CD8-positive, alpha-beta memory T cell (primary cell): Measurements from ENCODE around the gene CST8. TPM values are rescaled to one million over a fixed set of nuclear protein-coding genes. Genes with fewer than 3 reads are reported as not detected.
"Not testable (repeated sequence)": the region's sequence is repeated elsewhere in the genome, so short reads cannot be mapped to it uniquely, and the experiment has no call there.

Experiments used
- CTCF ChIA-PET: fragments of 350-600 bp; sonication (Branson Sonifier 250); formaldehyde crosslinking; loops from one replicate; lab custom pipeline; 2021; ENCODE audit warnings: antibody characterized with exemption; lab: Charles Lee
- POLR2A ChIA-PET: fragments of 350-600 bp; sonication (Branson Sonifier 250); formaldehyde crosslinking; loops from one replicate; lab custom pipeline; 2021; ENCODE audit warnings: antibody characterized with exemption; lab: Charles Lee
- DNase-seq, 5 donors: peaks; one replicate each; pipeline versions ENCODE4 v3.0.0 to v3.0.0-alpha.2; 2020 to 2022; ENCODE audit warnings: mixed read lengths in 1 of 5
- H3K27ac ChIP-seq: one replicate; pipeline ENCODE4 v1.7.0; 2013; ENCODE audit warnings: low read depth, mild to moderate bottlenecking, low read length, moderate library complexity
- H3K27me3 ChIP-seq: 2 replicates; pipeline ENCODE4 v1.7.0; 2013; ENCODE audit warnings: low read length, mild to moderate bottlenecking; ENCODE audit not compliant: insufficient read depth, poor library complexity, severe bottlenecking
- H3K36me3 ChIP-seq: 2 replicates; pipeline ENCODE4 v1.7.0; 2013; ENCODE audit warnings: mild to moderate bottlenecking, low read length, moderate library complexity; ENCODE audit not compliant: insufficient read depth
- H3K4me1 ChIP-seq: 2 replicates; pipeline ENCODE4 v1.7.0; 2013; ENCODE audit warnings: mild to moderate bottlenecking, low read length, moderate library complexity; ENCODE audit not compliant: insufficient read depth
- H3K4me3 ChIP-seq: 2 replicates; pipeline ENCODE4 v1.7.0; 2013; ENCODE audit warnings: mild to moderate bottlenecking, low read length
- H3K9me3 ChIP-seq: 2 replicates; pipeline ENCODE4 v1.7.0; 2013; ENCODE audit warnings: mild to moderate bottlenecking, low read length
- H3K27ac Mint-ChIP-seq, 8 donors: one replicate each; pipeline ENCODE4 v1.8.0; 2020 to 2021; ENCODE audit warnings: mixed read lengths in 8 of 8, mild to moderate bottlenecking in 6 of 8, inconsistent platforms in 3 of 8, moderate library complexity in 3 of 8
- H3K27me3 Mint-ChIP-seq, 2 donors: one replicate each; pipeline ENCODE4 v1.8.0; 2020 to 2021; ENCODE audit warnings: mixed read lengths in 2 of 2, mild to moderate bottlenecking in 1 of 2, moderate library complexity in 1 of 2
- H3K36me3 Mint-ChIP-seq, 3 donors: one replicate each; pipeline ENCODE4 v1.8.0; 2020 to 2021; ENCODE audit warnings: mixed read lengths in 3 of 3, inconsistent platforms in 1 of 3, mild to moderate bottlenecking in 1 of 3
- H3K4me1 Mint-ChIP-seq, 3 donors: one replicate each; pipeline ENCODE4 v1.8.0; 2020 to 2021; ENCODE audit warnings: mixed read lengths in 3 of 3, inconsistent platforms in 1 of 3, mild to moderate bottlenecking in 1 of 3
- H3K4me3 Mint-ChIP-seq, 7 donors: one replicate each; pipeline ENCODE4 v1.8.0; 2020 to 2021; ENCODE audit warnings: mixed read lengths in 7 of 7, mild to moderate bottlenecking in 6 of 7, moderate library complexity in 4 of 7, inconsistent platforms in 2 of 7
- H3K9me3 Mint-ChIP-seq, 5 donors: one replicate each; pipeline ENCODE4 v1.8.0; 2020 to 2022; ENCODE audit warnings: mixed read lengths in 5 of 5, mild to moderate bottlenecking in 3 of 5, moderate library complexity in 2 of 5, inconsistent platforms in 1 of 5
- polyA plus RNA-seq: library from polyadenylated mRNA; unstranded; fragments of 300-500 nt; fragmentation: Illumina TruSeq; gene quantifications from one replicate; pipeline ENCODE4 v1.2.3, GENCODE V29; 2021
- total RNA-seq, 2 experiments: library from RNA; stranded (reverse); gene quantifications; one replicate each; pipeline ENCODE4 v1.2.3, GENCODE V29; 2021

The CST8 gene
- total and polyA plus RNA-seq, 3 experiments from 2014 or later: not detected

DNA sequence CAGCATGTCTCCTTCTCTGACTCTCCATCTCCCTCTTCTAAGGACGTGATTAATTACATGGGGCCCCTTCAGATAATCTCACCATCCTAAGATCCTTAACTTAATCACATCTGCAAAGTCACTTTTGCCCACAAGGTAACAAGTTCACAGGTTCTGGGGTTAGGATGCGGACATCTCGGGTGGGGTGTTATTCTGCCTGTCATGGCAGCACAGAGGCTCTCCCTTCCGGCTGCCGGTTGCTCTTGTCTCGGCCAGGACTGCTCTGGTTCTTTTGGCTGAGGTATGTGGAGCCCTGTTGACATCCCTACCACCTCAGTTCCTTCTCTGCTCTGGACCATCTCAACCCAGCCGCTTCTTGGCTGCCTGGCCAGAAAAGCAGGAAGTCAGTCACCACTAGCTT lies 34.0 kb upstream of the CST8 start:
- H3K4me1 ChIP-seq: peaks cover 19% of the 10 kb centered on the region
- POLR2A ChIA-PET: no interaction called here
- no peaks in the 10 kb centered on the region for H3K27me3 ChIP-seq
- H3K27me3 Mint-ChIP-seq: peaks cover 0 to 7% of the 10 kb centered on the region in 2 donors
- peak overlapping the region; percentile 85 for H3K27ac ChIP-seq
- DNase-seq: peak in 1 of 5 donors; percentile 7
- no peaks in the 10 kb centered on the region for H3K9me3 Mint-ChIP-seq
- no peak overlapping the region for H3K4me3 ChIP-seq
- H3K27ac Mint-ChIP-seq: peak overlapping the region; percentile 67 to 97 (median 87)
- CTCF ChIA-PET: no interaction called here
- no peaks in the 10 kb centered on the region for H3K9me3 ChIP-seq
- peaks cover 21 to 28% (median 25%) of the 10 kb centered on the region in 3 donors for H3K4me1 Mint-ChIP-seq
- peak overlapping the region in 6 of 7 donors; percentile 61 to 87 (median 64) for H3K4me3 Mint-ChIP-seq
- H3K36me3 Mint-ChIP-seq: peaks cover 0 to 3% (median 0%) of the 10 kb centered on the region in 3 donors
- H3K36me3 ChIP-seq: no peaks in the 10 kb centered on the region

DNA sequence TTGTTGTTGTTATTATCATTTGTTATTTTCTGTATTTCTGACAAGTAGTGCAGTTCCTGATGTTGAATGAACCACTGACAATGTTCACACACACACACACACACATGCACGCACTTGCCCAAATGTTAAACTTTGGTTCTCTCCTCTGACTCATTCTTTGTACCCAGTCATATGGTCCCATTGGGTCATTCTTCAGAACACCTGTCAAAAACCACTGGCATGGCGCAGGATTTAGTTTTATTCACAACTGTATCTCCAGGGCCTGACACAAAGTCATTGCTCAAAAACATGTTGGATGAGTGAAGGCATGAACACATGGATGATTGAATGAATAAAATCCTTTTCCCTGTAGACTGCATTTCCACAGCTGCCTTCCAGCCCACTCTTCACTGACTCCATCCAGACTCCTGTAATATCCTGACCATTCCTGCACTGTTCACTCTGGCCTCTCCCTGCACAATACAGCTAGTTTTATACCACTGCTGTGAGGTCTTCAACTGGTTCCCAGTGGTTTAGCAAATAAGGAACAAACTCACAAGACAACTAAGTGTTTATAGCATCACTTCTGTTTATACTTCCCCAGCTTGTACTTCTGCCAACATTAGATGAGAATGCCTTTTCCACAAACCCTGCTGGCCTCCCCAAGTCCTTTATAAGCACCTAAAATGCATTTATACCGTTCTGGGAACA lies 31.3 kb upstream of the CST8 start:
- no peak overlapping the region for H3K4me3 Mint-ChIP-seq

GRCh38 chr20:23461180-23461579 lies 29.7 kb upstream of the CST8 start:
- Histone ChIP-seq H3K4me3 (no peak overlapping the region), H3K9me3 (no peaks in the 10 kb centered on the region), H3K27ac (no peak overlapping the region), H3K36me3 (no peaks in the 10 kb centered on the region), H3K4me1 (peaks cover 10% of the 10 kb centered on the region), H3K27me3 (no peaks in the 10 kb centered on the region)
- ChIA-PET CTCF (no interaction called here), POLR2A (no interaction called here)
- Mint-ChIP-seq H3K36me3 (peaks cover 0 to 18% (median 1%) of the 10 kb centered on the region in 3 donors), H3K27me3 (peaks cover 13 to 20% of the 10 kb centered on the region in 2 donors), H3K9me3 (peaks cover 0 to 12% (median 8%) of the 10 kb centered on the region in 5 donors), H3K27ac (no peak overlapping the region), H3K4me3 (no peak overlapping the region), H3K4me1 (peaks cover 11 to 17% (median 15%) of the 10 kb centered on the region in 3 donors)
- no peak for DNase-seq

More for the DNA sequence above, 31.3 kb upstream of the CST8 start:
- DNase-seq: no peak
- Histone ChIP-seq H3K4me1 (peaks cover 19% of the 10 kb centered on the region), H3K27ac (no peak overlapping the region), H3K36me3 (no peaks in the 10 kb centered on the region), H3K4me3 (no peak overlapping the region), H3K27me3 (no peaks in the 10 kb centered on the region), H3K9me3 (no peaks in the 10 kb centered on the region)
- Mint-ChIP-seq H3K27me3 (peaks cover 7 to 9% of the 10 kb centered on the region in 2 donors), H3K9me3 (peaks cover 0 to 3% (median 2%) of the 10 kb centered on the region in 5 donors), H3K27ac (no peak overlapping the region), H3K36me3 (peaks cover 0 to 13% (median 1%) of the 10 kb centered on the region in 3 donors), H3K4me1 (peaks cover 21 to 28% (median 25%) of the 10 kb centered on the region in 3 donors)
- ChIA-PET POLR2A (no interaction called here), CTCF (interaction anchor here (2.0 kb wide), 1 partner anchor 18 kb away, joined by 8 read pairs; no protein-coding TSS in a partner anchor)

DNA sequence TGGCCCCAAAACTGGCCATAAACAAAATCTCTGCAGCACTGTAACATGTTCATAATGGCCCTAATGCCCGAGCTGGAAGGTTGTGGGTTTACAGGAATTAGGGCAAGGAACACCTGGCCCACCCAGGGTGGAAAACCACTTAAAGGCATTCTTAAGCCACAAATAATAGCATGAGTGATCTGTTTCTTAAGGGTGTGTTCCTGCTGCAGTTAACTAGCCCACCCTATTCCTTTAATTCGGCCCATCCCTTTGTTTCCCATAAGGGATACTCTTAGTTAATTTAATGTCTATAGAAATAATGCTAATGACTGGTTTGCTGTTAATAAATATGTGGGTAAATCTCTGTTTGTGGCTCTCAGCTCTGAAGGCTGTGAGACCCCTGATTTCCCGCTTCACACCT lies 24.0 kb upstream of the CST8 start:
- peaks cover 0 to 23% (median 3%) of the 10 kb centered on the region in 3 donors for H3K36me3 Mint-ChIP-seq
- H3K9me3 ChIP-seq, H3K4me1 Mint-ChIP-seq, DNase-seq, H3K27ac Mint-ChIP-seq, H3K27ac ChIP-seq, POLR2A ChIA-PET, H3K4me1 ChIP-seq, H3K4me3 ChIP-seq, H3K36me3 ChIP-seq, CTCF ChIA-PET, H3K4me3 Mint-ChIP-seq, H3K27me3 ChIP-seq: not testable (repeated sequence)
- H3K9me3 Mint-ChIP-seq: peaks cover 14 to 28% (median 27%) of the 10 kb centered on the region in 5 donors
- H3K27me3 Mint-ChIP-seq: peaks cover 9 to 47% of the 10 kb centered on the region in 2 donors

GRCh38 chr20:23472306-23472705 lies 18.6 kb upstream of the CST8 start:
- H3K4me1 Mint-ChIP-seq, H3K36me3 Mint-ChIP-seq, H3K27me3 ChIP-seq, H3K27ac Mint-ChIP-seq, H3K9me3 Mint-ChIP-seq, H3K27ac ChIP-seq, H3K4me3 ChIP-seq, POLR2A ChIA-PET, DNase-seq, H3K9me3 ChIP-seq, CTCF ChIA-PET, H3K4me1 ChIP-seq, H3K36me3 ChIP-seq, H3K4me3 Mint-ChIP-seq: not testable (repeated sequence)
- peaks cover 6 to 23% of the 10 kb centered on the region in 2 donors for H3K27me3 Mint-ChIP-seq

GRCh38 chr20:23473293-23473692 lies 17.6 kb upstream of the CST8 start:
- H3K27me3 ChIP-seq, H3K4me3 ChIP-seq, H3K9me3 Mint-ChIP-seq, CTCF ChIA-PET, H3K9me3 ChIP-seq, H3K36me3 Mint-ChIP-seq, H3K27ac Mint-ChIP-seq, H3K4me1 Mint-ChIP-seq, H3K4me3 Mint-ChIP-seq, DNase-seq, H3K4me1 ChIP-seq, H3K27ac ChIP-seq, POLR2A ChIA-PET, H3K36me3 ChIP-seq: not testable (repeated sequence)
- H3K27me3 Mint-ChIP-seq: peaks cover 5 to 21% of the 10 kb centered on the region in 2 donors

DNA sequence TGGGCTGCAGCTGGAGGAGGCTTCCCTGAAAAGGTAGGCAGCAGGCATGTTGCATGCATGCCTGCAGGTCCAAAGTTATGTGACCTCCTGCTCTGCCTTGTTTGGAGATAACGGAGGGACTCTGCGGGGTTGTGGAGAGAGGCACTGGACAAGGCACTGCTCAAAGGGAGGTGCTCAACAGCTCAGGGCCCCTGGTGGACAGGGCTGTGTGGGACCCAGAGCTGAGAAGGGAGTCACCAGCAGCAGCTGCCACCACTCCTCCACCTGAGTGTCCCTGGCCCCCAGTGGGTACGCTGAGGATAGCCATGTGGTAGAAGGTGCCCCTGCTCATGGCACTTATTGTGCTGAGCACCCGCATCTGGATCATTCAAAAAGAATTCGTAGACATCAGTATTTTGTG lies 15.5 kb upstream of the CST8 start:
- H3K27me3 Mint-ChIP-seq: peaks cover 5 to 10% of the 10 kb centered on the region in 2 donors
- no peak overlapping the region for H3K27ac ChIP-seq
- H3K9me3 ChIP-seq: no peaks in the 10 kb centered on the region
- H3K27me3 ChIP-seq: no peaks in the 10 kb centered on the region
- POLR2A ChIA-PET: no interaction called here
- H3K4me1 ChIP-seq: no peaks in the 10 kb centered on the region
- peaks cover 0 to 4% (median 0%) of the 10 kb centered on the region in 3 donors for H3K36me3 Mint-ChIP-seq
- H3K4me3 Mint-ChIP-seq: no peak overlapping the region
- CTCF ChIA-PET: no interaction called here
- DNase-seq: no peak
- no peaks in the 10 kb centered on the region for H3K4me1 Mint-ChIP-seq
- no peak overlapping the region for H3K27ac Mint-ChIP-seq
- H3K4me3 ChIP-seq: no peak overlapping the region
- peaks cover 0 to 6% (median 0%) of the 10 kb centered on the region in 5 donors for H3K9me3 Mint-ChIP-seq
- H3K36me3 ChIP-seq: no peaks in the 10 kb centered on the region

DNA sequence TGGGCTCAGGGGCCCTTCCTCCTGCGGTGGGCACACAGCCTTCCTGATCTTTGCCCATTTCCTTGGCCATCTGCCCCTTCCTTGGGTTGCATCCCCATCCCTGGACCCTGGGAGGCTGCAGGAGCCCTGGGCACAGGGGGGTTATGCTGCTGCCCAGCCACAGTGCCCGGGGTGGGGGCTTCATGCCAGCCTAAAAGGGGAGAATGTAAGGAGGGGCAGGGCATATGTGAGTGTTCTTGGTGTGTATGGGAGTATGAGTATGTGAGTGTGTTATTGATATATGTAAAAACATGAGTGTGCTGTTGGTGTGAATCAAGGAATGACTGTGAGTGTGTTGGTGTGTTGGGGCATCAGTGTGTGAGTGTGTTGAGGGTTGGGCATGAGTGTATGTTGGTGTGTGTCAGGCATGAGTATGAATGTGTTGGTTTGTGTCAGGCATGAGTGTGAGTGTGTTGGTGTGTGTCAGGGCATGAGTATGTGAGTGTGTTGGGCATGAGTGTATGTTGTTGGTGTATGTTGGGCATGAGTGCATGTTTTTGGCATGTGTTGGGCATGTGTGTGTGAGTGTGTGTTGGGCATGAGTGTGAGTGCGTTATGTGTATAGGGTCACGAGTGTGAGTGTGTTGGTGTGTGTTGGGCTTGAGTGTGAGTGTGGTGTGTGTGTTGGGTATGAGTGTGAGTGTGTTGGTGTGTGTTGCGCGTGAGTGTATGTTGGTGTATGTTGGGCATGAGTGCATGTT lies 14.7 kb upstream of the CST8 start:
- H3K36me3 Mint-ChIP-seq: peaks cover 0 to 4% (median 0%) of the 10 kb centered on the region in 3 donors
- Histone ChIP-seq H3K4me3 (no peak overlapping the region), H3K27ac (no peak overlapping the region), H3K9me3 (no peaks in the 10 kb centered on the region), H3K27me3 (no peaks in the 10 kb centered on the region), H3K4me1 (no peaks in the 10 kb centered on the region), H3K36me3 (no peaks in the 10 kb centered on the region)
- peaks cover 0 to 6% (median 0%) of the 10 kb centered on the region in 5 donors for H3K9me3 Mint-ChIP-seq
- H3K27me3 Mint-ChIP-seq: peaks cover 5 to 8% of the 10 kb centered on the region in 2 donors
- H3K4me3 Mint-ChIP-seq: no peak overlapping the region
- ChIA-PET CTCF (no interaction called here), POLR2A (no interaction called here)
- no peaks in the 10 kb centered on the region for H3K4me1 Mint-ChIP-seq
- no peak overlapping the region for H3K27ac Mint-ChIP-seq
- DNase-seq: no peak
